Right lobe of liver (tissue), 4 donors: Measurements from ENCODE around the gene MGRN1.

Experiments
- CTCF ChIP-seq, 4 donors: fragments of 200-600 bp in 3 of 4; fragments of 450-650 bp in 1 of 4; IDR thresholded peaks; one replicate each; pipeline versions ENCODE4 v1.5.1 to v1.8.0; 2016 to 2022; ENCODE audit warnings: antibody characterized with exemption in 4 of 4, mild to moderate bottlenecking in 2 of 4
- POLR2A ChIP-seq: fragments of 450-650 bp; IDR thresholded peaks from one replicate; pipeline ENCODE4 v1.6.1; 2017; ENCODE audit warnings: antibody characterized with exemption, mild to moderate bottlenecking
- donor health status: DM: no; HTN: no; CAD: no.
- donor health status: DM: no; HTN: no; CAD: no.
- donor health status: DM: no; HTN: yes; CAD: no.

GRCh38 chr16:4603624-4604170 lies 20.9 kb upstream of the MGRN1 start:
- TF ChIP-seq POLR2A: no peak
- TF ChIP-seq CTCF (IDR thresholded peaks at IDR 0.05): no peak
